Measurements from ENCODE around the gene PPAT. TPM values are rescaled to one million over a fixed set of nuclear protein-coding genes. Genes with fewer than 3 reads are reported as not detected.

PPAT gene
- total RNA-seq, 1 donor from 2014 or later, result 30.9 TPM

GRCh38 chr4:56430203-56430602 is 5.2 kb downstream of the PPAT start:
- no peak for DNase-seq (ENCODE audit: low spot score in 2 of 2, unreplicated experiment in 2 of 2)
- Mint-ChIP-seq H3K4me3 (no peak overlapping the region), H3K27me3 (ENCODE audit: low read depth) (no peaks in the 10 kb centered on the region), H3K9me3 (peaks cover 5% of the 10 kb centered on the region), H3K36me3 (peaks cover 6% of the 10 kb centered on the region), H3K4me1 (peaks cover 30% of the 10 kb centered on the region), H3K27ac (no peak overlapping the region)
- TF ChIP-seq, protein P1, sequence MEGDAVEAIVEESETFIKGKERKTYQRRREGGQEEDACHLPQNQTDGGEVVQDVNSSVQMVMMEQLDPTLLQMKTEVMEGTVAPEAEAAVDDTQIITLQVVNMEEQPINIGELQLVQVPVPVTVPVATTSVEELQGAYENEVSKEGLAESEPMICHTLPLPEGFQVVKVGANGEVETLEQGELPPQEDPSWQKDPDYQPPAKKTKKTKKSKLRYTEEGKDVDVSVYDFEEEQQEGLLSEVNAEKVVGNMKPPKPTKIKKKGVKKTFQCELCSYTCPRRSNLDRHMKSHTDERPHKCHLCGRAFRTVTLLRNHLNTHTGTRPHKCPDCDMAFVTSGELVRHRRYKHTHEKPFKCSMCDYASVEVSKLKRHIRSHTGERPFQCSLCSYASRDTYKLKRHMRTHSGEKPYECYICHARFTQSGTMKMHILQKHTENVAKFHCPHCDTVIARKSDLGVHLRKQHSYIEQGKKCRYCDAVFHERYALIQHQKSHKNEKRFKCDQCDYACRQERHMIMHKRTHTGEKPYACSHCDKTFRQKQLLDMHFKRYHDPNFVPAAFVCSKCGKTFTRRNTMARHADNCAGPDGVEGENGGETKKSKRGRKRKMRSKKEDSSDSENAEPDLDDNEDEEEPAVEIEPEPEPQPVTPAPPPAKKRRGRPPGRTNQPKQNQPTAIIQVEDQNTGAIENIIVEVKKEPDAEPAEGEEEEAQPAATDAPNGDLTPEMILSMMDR (IDR thresholded peaks at IDR 0.05; ENCODE audit: unreplicated experiment), result no peak

GRCh38 chr4:56427179-56427578 is 8.2 kb downstream of the PPAT start:
- Mint-ChIP-seq H3K27me3 (ENCODE audit: low read depth) (no peaks in the 10 kb centered on the region), H3K9me3 (peaks cover 5% of the 10 kb centered on the region), H3K4me1 (peaks cover 16% of the 10 kb centered on the region), H3K36me3 (peaks cover 6% of the 10 kb centered on the region), H3K4me3 (no peak overlapping the region), H3K27ac (no peak overlapping the region)
- TF ChIP-seq, protein P1 (IDR thresholded peaks at IDR 0.05; ENCODE audit: unreplicated experiment), result no peak
- no peak for DNase-seq (ENCODE audit: low spot score in 2 of 2, unreplicated experiment in 2 of 2)

GRCh38 chr4:56426273-56426672 is 9.1 kb downstream of the PPAT start:
- peaks cover 10% of the 10 kb centered on the region for H3K4me1 Mint-ChIP-seq
- H3K27me3 Mint-ChIP-seq (ENCODE audit: low read depth), result no peaks in the 10 kb centered on the region
- peaks cover 5% of the 10 kb centered on the region for H3K9me3 Mint-ChIP-seq
- TF ChIP-seq, protein P1 (IDR thresholded peaks at IDR 0.05; ENCODE audit: unreplicated experiment), result no peak
- DNase-seq (ENCODE audit: low spot score in 2 of 2, unreplicated experiment in 2 of 2), result no peak
- H3K4me3 Mint-ChIP-seq, result no peak overlapping the region
- H3K36me3 Mint-ChIP-seq, result peaks cover 6% of the 10 kb centered on the region
- no peak overlapping the region for H3K27ac Mint-ChIP-seq

DNA sequence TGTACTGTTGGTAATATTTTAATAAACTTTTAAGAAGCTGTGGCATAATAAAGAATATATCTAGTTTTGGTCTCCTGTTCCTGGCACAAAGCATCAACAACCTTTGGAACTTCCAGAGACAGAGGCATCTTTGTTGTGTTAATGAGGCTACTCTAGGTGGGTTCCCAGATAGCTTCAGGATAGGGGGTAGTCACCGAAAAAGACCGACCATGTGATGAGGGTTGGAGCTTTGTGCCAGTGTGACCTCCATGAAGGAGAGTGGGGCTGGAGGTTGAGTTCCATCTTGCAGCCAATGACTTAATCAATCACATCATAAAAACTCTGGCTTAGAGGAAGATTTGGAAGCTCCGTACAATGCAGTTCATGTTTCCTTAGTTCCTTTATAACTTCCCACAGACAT is 9.9 kb downstream of the PPAT start:
- TF ChIP-seq, protein P1 (IDR thresholded peaks at IDR 0.05; ENCODE audit: unreplicated experiment), result no peak
- Mint-ChIP-seq H3K9me3 (peaks cover 5% of the 10 kb centered on the region), H3K4me3 (no peak overlapping the region), H3K27ac (no peak overlapping the region), H3K27me3 (ENCODE audit: low read depth) (no peaks in the 10 kb centered on the region), H3K36me3 (peaks cover 6% of the 10 kb centered on the region), H3K4me1 (peaks cover 8% of the 10 kb centered on the region)
- no peak for DNase-seq (ENCODE audit: low spot score in 2 of 2, unreplicated experiment in 2 of 2)

- Mint-ChIP-seq H3K36me3 (peaks cover 6% of the 10 kb centered on the region), H3K9me3 (peaks cover 5% of the 10 kb centered on the region), H3K27ac (no peak overlapping the region), H3K4me3 (no peak overlapping the region), H3K27me3 (ENCODE audit: low read depth) (no peaks in the 10 kb centered on the region), H3K4me1 (peaks cover 8% of the 10 kb centered on the region)
- TF ChIP-seq, protein P1 (IDR thresholded peaks at IDR 0.05; ENCODE audit: unreplicated experiment), result peak; percentile 77
- DNase-seq (ENCODE audit: low spot score in 2 of 2, unreplicated experiment in 2 of 2), result no peak
These were observed 10.5 kb downstream of the PPAT start for GRCh38 chr4:56424697-56425514.

Data from mesothelial cell of epicardium (in vitro differentiated cells).